DOHH2 (cell line): ENCODE measurements around the gene MSMB.

Source experiments
- H3F3A ChIP-seq: fragments of 200-600 bp; sonication (generic), shearing (Covaris generic); 2 replicates; pipeline ENCODE4 v1.6.0; 2016; ENCODE audit warnings: antibody characterized with exemption, mild to moderate bottlenecking; ENCODE audit not compliant: control insufficient read depth, insufficient read depth
- H3K27ac ChIP-seq: fragments of 200-600 bp; sonication (generic); 2 replicates; pipeline ENCODE4 v1.5.1; 2014; ENCODE audit warnings: low read depth, mild to moderate bottlenecking, low read length, moderate library complexity
- H3K27me3 ChIP-seq: fragments of 200-600 bp; sonication (generic); 2 replicates; pipeline ENCODE4 v1.6.1; 2014; ENCODE audit warnings: mild to moderate bottlenecking, low read length, mixed read lengths; ENCODE audit not compliant: control insufficient read depth
- H3K36me3 ChIP-seq: fragments of 200-600 bp; sonication (generic); 2 replicates; pipeline ENCODE4 v1.6.1; 2014; ENCODE audit warnings: mild to moderate bottlenecking, low read length, moderate library complexity, mixed read lengths; ENCODE audit not compliant: control insufficient read depth
- H3K4me1 ChIP-seq: fragments of 200-600 bp; sonication (generic); 2 replicates; pipeline ENCODE4 v1.6.1; 2014; ENCODE audit warnings: mild to moderate bottlenecking, low read length, mixed read lengths; ENCODE audit not compliant: control insufficient read depth
- H3K4me2 ChIP-seq: fragments of 200-600 bp; sonication (generic); 2 replicates; pipeline ENCODE4 v1.6.0; 2014; ENCODE audit warnings: mild to moderate bottlenecking, low read length, moderate library complexity
- H3K4me3 ChIP-seq: fragments of 200-600 bp; sonication (generic); 2 replicates; pipeline ENCODE4 v1.5.1; 2014; ENCODE audit warnings: mild to moderate bottlenecking, low read length, mixed read lengths
- H3K79me2 ChIP-seq: fragments of 200-600 bp; sonication (generic); 2 replicates; pipeline ENCODE4 v1.6.1; 2014; ENCODE audit warnings: mild to moderate bottlenecking, low read length, mixed read lengths; ENCODE audit not compliant: control insufficient read depth
- H3K9me2 ChIP-seq: fragments of 200-600 bp; sonication (generic); replicated peaks from 2 replicates; pipeline ENCODE4 v1.6.1; 2014; ENCODE audit warnings: mild to moderate bottlenecking, low read length, mixed read lengths; ENCODE audit not compliant: control insufficient read depth
- H3K9me3 ChIP-seq: fragments of 200-600 bp; sonication (generic); 2 replicates; pipeline ENCODE4 v1.6.1; 2014; ENCODE audit warnings: antibody characterized with exemption, low read length, mixed read lengths; ENCODE audit not compliant: control insufficient read depth, insufficient read depth
- H4K20me1 ChIP-seq: fragments of 200-600 bp; sonication (generic); 2 replicates; pipeline ENCODE4 v1.6.0; 2014; ENCODE audit warnings: low read depth, mild to moderate bottlenecking, antibody characterized with exemption, low read length, moderate library complexity; ENCODE audit not compliant: control insufficient read depth, insufficient read depth
- CTCF ChIP-seq: fragments of 200-600 bp; sonication (generic); IDR thresholded peaks from one replicate; pipeline ENCODE4 v1.5.1; 2014; ENCODE audit warnings: antibody characterized with exemption, mild to moderate bottlenecking, low read depth, low read length; ENCODE audit not compliant: poor library complexity, severe bottlenecking
- EZH2phosphoT487 ChIP-seq: fragments of 200-600 bp; sonication (generic); IDR thresholded peaks from 2 replicates; pipeline ENCODE4 v1.6.1; 2017; ENCODE audit warnings: borderline replicate concordance, mild to moderate bottlenecking, antibody characterized with exemption, low read length, moderate library complexity, mixed read lengths

The MSMB gene

GRCh38 chr10:46029461-46030030, 16.5 kb downstream of the MSMB start:
- Histone ChIP-seq H3K27ac (peak overlapping the region; percentile 59), H3K4me1 (peaks cover 33% of the 10 kb centered on the region), H3K36me3 (peaks cover 43% of the 10 kb centered on the region)

GRCh38 chr10:46028584-46029460, 17.2 kb downstream of the MSMB start:
- Histone ChIP-seq H3K9me2 (no peaks in the 10 kb centered on the region), H3K36me3 (peaks cover 48% of the 10 kb centered on the region), H3K4me1 (peaks cover 34% of the 10 kb centered on the region), H3K27me3 (no peaks in the 10 kb centered on the region), H3K79me2 (peaks cover 67% of the 10 kb centered on the region), H4K20me1 (peaks cover 36% of the 10 kb centered on the region), H3K4me2 (peak overlapping the region; percentile 90), H3K9me3 (no peaks in the 10 kb centered on the region), H3F3A (peaks cover 3% of the 10 kb centered on the region; the same call in 1 of the 2 replicates), H3K4me3 (peak overlapping the region; percentile 95), H3K27ac (peak overlapping the region; percentile 59; the same call in 1 of the 2 replicates)
- TF ChIP-seq EZH2phosphoT487 (no peak), CTCF (peak; percentile 77)

More at GRCh38 chr10:46029461-46030030, 16.5 kb downstream of the MSMB start:
- Histone ChIP-seq H3K27me3 (no peaks in the 10 kb centered on the region), H3K4me2 (peak overlapping the region; percentile 90), H3K4me3 (peak overlapping the region; percentile 95), H3K79me2 (peaks cover 60% of the 10 kb centered on the region), H3K9me2 (no peaks in the 10 kb centered on the region), H3K9me3 (no peaks in the 10 kb centered on the region), H4K20me1 (peaks cover 35% of the 10 kb centered on the region), H3F3A (peaks cover 3% of the 10 kb centered on the region; the same call in 1 of the 2 replicates)
- no peak for TF ChIP-seq CTCF
- no peak for TF ChIP-seq EZH2phosphoT487

- H3F3A ChIP-seq = peaks cover 3% of the 10 kb centered on the region; the same call in 1 of the 2 replicates
- H3K36me3 ChIP-seq = peaks cover 54% of the 10 kb centered on the region
- H3K4me3 ChIP-seq = no peak overlapping the region
- H4K20me1 ChIP-seq = peaks cover 42% of the 10 kb centered on the region
- H3K9me3 ChIP-seq = no peaks in the 10 kb centered on the region
- H3K4me2 ChIP-seq = no peak overlapping the region
- peaks cover 51% of the 10 kb centered on the region for H3K4me1 ChIP-seq
- no peak overlapping the region for H3K27ac ChIP-seq
- TF ChIP-seq CTCF = no peak
- TF ChIP-seq EZH2phosphoT487 = no peak
- no peaks in the 10 kb centered on the region for H3K9me2 ChIP-seq
- peaks cover 95% of the 10 kb centered on the region for H3K79me2 ChIP-seq
- H3K27me3 ChIP-seq = no peaks in the 10 kb centered on the region
Measured at GRCh38 chr10:46026106-46026505, 20.0 kb downstream of the MSMB start.
